A673 (cell line): ENCODE results near the gene DIS3L2.

Experiments used
- CTCF ChIP-seq: fragments of 300-800, 200-600 bp; sonication (generic); conservative IDR thresholded peaks from 2 replicates; pipeline ENCODE4 v1.5.1; 2017; ENCODE audit warnings: low read depth, mild to moderate bottlenecking, antibody characterized with exemption, low read length, moderate library complexity, mixed read lengths
- EZH2 ChIP-seq: fragments of 200-600 bp; sonication (generic); IDR thresholded peaks from 2 replicates; pipeline ENCODE4 v1.6.1; 2017; ENCODE audit warnings: borderline replicate concordance, low read depth, mild to moderate bottlenecking, mixed read lengths, antibody characterized with exemption, low read length; ENCODE audit not compliant: poor library complexity, severe bottlenecking

- TF ChIP-seq CTCF, result peak; percentile 52
- TF ChIP-seq EZH2, result no peak
Observed at GRCh38 chr2:231926180-231926741, 35.3 kb upstream of the DIS3L2 start, which contains the start of gene NPPC.
